ENCODE results near the gene UPK1A. TPM values are rescaled to one million over a fixed set of nuclear protein-coding genes. Genes with fewer than 3 reads are reported as not detected.

Gene UPK1A
- total and polyA plus RNA-seq, 2 donors (not counting 3 experiments of a cell fraction or from before 2014, with no cell fraction given): not detected

DNA sequence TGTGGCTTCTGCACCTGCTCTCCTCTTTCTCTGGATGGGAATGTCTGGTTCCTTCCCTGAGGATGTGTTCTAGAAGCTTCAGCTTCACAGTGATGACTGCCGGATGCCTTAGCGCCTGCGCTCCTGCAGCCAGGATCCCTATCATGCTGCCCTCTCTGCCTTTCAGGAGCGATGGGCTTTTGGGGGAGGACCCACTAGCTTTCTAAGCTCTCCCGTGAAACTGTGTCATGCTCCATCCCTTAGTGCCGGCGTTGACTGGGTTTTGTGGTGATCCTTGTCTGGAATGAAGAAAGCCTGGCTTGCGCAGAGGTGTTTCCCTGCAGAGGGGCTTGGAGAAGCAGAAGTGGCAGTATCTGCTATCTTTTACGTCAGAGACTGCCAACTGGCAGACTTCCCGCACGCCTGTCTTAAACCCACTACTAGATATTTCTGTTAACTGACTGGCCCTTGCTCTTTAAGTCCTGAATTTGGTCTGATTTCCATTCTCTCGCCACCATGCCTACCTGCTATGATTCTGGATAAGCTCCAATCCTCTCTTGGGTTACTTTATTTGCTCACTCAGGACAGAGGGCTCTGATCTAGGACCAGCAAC lies 47.7 kb downstream of the UPK1A start:
- no peak overlapping the region for H3K4me2 ChIP-seq (ENCODE audit: insufficient read depth, low read length)
- intact Hi-C loops (cut with micrococcal nuclease) (no loop called here), dilution Hi-C loops (cut with MboI; ENCODE audit: extremely low pct_ligation_motif_present, low sequenced_read_pairs) (no loop called here)
- H3K4me3 ChIP-seq (replicated peaks in 1 of 3; ENCODE audit: insufficient read depth in 1 of 3, low read depth in 1 of 3, low read length in 3 of 3): no peak overlapping the region
- no peak overlapping the region for H2AFZ ChIP-seq (ENCODE audit: low read depth, low read length)
- no peak for TF ChIP-seq JUN (IDR thresholded peaks at IDR 0.05; ENCODE audit: borderline replicate concordance, insufficient read depth, insufficient read length, low read depth)
- TF ChIP-seq FOS (IDR thresholded peaks at IDR 0.05; ENCODE audit: borderline replicate concordance, insufficient read depth, low read length): no peak
- TF ChIP-seq, protein P1, sequence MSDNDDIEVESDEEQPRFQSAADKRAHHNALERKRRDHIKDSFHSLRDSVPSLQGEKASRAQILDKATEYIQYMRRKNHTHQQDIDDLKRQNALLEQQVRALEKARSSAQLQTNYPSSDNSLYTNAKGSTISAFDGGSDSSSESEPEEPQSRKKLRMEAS (IDR thresholded peaks at IDR 0.05; ENCODE audit: insufficient read depth, insufficient read length): no peak
- no peaks in the 10 kb centered on the region for H3K9me1 ChIP-seq (replicated peaks; ENCODE audit: control insufficient read depth, extremely low read depth, insufficient read depth, low read length)
- H3K9ac ChIP-seq (replicated peaks; ENCODE audit: extremely low read depth, insufficient read depth, low read length): no peak overlapping the region
- H3K79me2 ChIP-seq (ENCODE audit: control insufficient read depth, insufficient read depth, low read length): peaks cover 9% of the 10 kb centered on the region
- FAIRE-seq (no peak), DNase-seq (ENCODE audit: low read depth, low spot score) (no peak)
- peaks cover 13% of the 10 kb centered on the region for H3K4me1 ChIP-seq (ENCODE audit: control insufficient read depth, extremely low read depth, insufficient read depth, low read length)
- H3K9me3 ChIP-seq (replicated peaks; ENCODE audit: control insufficient read depth, insufficient read depth, low read length): no peaks in the 10 kb centered on the region
- H3K27ac ChIP-seq (ENCODE audit: insufficient read depth, low read depth, low read length): no peak overlapping the region
- ChIA-PET POLR2A (no interaction called here), CTCF (interaction anchor here (1.6 to 2.2 kb wide), 2 partner anchors 16 to 19 kb away, joined by 4 to 11 read pairs; no protein-coding TSS in a partner anchor)
- H3K36me3 ChIP-seq (ENCODE audit: control insufficient read depth in 2 of 2, extremely low read depth in 1 of 2, insufficient read depth in 2 of 2, low read length in 2 of 2): no peaks in the 10 kb centered on the region
- no TSS peak for BruUV-seq (replicated peaks)
- H3K27me3 ChIP-seq (ENCODE audit: control insufficient read depth in 2 of 2, insufficient read depth in 2 of 2, low read length in 2 of 2): no peaks in the 10 kb centered on the region
- H4K20me1 ChIP-seq (replicated peaks; ENCODE audit: control insufficient read depth, extremely low read depth, insufficient read depth, low read length): no peaks in the 10 kb centered on the region

DNA sequence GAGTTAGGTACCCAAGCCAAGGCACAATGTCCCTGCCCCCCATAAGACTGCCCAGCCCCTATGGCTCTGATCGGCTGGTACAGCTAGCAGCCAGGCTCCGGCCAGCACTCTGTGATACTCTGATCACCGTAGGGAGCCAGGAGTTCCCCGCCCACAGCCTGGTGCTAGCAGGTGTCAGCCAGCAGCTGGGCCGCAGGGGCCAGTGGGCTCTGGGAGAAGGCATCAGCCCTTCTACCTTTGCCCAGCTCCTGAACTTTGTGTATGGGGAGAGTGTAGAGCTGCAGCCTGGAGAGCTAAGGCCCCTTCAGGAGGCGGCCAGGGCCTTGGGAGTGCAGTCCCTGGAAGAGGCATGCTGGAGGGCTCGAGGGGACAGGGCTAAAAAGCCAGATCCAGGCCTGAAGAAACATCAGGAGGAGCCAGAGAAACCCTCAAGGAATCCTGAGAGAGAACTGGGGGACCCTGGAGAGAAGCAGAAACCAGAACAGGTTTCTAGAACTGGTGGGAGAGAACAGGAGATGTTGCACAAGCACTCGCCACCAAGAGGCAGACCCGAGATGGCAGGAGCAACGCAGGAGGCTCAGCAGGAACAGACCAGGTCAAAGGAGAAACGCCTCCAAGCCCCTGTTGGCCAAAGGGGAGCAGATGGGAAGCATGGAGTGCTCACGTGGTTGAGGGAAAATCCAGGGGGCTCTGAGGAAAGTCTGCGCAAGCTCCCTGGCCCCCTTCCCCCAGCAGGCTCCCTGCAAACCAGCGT lies 48.5 kb downstream of the UPK1A start:
- no peak overlapping the region for H3K27ac ChIP-seq (ENCODE audit: insufficient read depth, low read depth, low read length)
- FAIRE-seq (no peak), DNase-seq (ENCODE audit: low read depth, low spot score) (no peak)
- ChIA-PET CTCF (interaction anchor here (2.2 kb wide), 1 partner anchor 20 kb away, joined by 11 read pairs; no protein-coding TSS in a partner anchor), POLR2A (no interaction called here)
- no peaks in the 10 kb centered on the region for H3K9me1 ChIP-seq (replicated peaks; ENCODE audit: control insufficient read depth, extremely low read depth, insufficient read depth, low read length)
- peaks cover 17% of the 10 kb centered on the region for H3K4me1 ChIP-seq (ENCODE audit: control insufficient read depth, extremely low read depth, insufficient read depth, low read length)
- H3K79me2 ChIP-seq (ENCODE audit: control insufficient read depth, insufficient read depth, low read length): peaks cover 17% of the 10 kb centered on the region
- no peak for TF ChIP-seq MYC (IDR thresholded peaks at IDR 0.05; ENCODE audit: low read depth, low read length)
- no peak for TF ChIP-seq EZH2 (IDR thresholded peaks at IDR 0.05; ENCODE audit: borderline replicate concordance, low read depth, low read length, severe bottlenecking)
- no peak for TF ChIP-seq POLR2AphosphoS5 (IDR thresholded peaks at IDR 0.05; ENCODE audit: insufficient read depth, low read depth, low read length)
- no peak for TF ChIP-seq CTCF (IDR thresholded peaks at IDR 0.05; ENCODE audit: extremely low read depth in 1 of 2, insufficient read depth in 1 of 2, low read depth in 1 of 2, low read length in 2 of 2)
- TF ChIP-seq JUN (IDR thresholded peaks at IDR 0.05; ENCODE audit: borderline replicate concordance, insufficient read depth, insufficient read length, low read depth): no peak
- TF ChIP-seq, protein P1 (IDR thresholded peaks at IDR 0.05; ENCODE audit: insufficient read depth, insufficient read length): no peak
- no peak for TF ChIP-seq POLR2A (IDR thresholded peaks at IDR 0.05; ENCODE audit: low read depth, low read length)
- TF ChIP-seq FOS (IDR thresholded peaks at IDR 0.05; ENCODE audit: borderline replicate concordance, insufficient read depth, low read length): no peak
- no peak for TF ChIP-seq GATA2 (IDR thresholded peaks at IDR 0.05; ENCODE audit: insufficient read depth, insufficient read length, low read depth, low read length)
- H3K9ac ChIP-seq (replicated peaks; ENCODE audit: extremely low read depth, insufficient read depth, low read length): no peak overlapping the region
- H3K4me3 ChIP-seq (replicated peaks in 1 of 3; ENCODE audit: insufficient read depth in 1 of 3, low read depth in 1 of 3, low read length in 3 of 3): no peak overlapping the region
- no TSS peak for BruUV-seq (replicated peaks)
- intact Hi-C loops (cut with micrococcal nuclease) (no loop called here), dilution Hi-C loops (cut with MboI; ENCODE audit: extremely low pct_ligation_motif_present, low sequenced_read_pairs) (no loop called here)
- no peak overlapping the region for H2AFZ ChIP-seq (ENCODE audit: low read depth, low read length)
- H3K9me3 ChIP-seq (replicated peaks; ENCODE audit: control insufficient read depth, insufficient read depth, low read length): no peaks in the 10 kb centered on the region
- H4K20me1 ChIP-seq (replicated peaks; ENCODE audit: control insufficient read depth, extremely low read depth, insufficient read depth, low read length): no peaks in the 10 kb centered on the region
- no peaks in the 10 kb centered on the region for H3K27me3 ChIP-seq (ENCODE audit: control insufficient read depth in 2 of 2, insufficient read depth in 2 of 2, low read length in 2 of 2)
- no peak overlapping the region for H3K4me2 ChIP-seq (ENCODE audit: insufficient read depth, low read length)
- peaks cover 0 to 2% of the 10 kb centered on the region in 2 experiments for H3K36me3 ChIP-seq (ENCODE audit: control insufficient read depth in 2 of 2, extremely low read depth in 1 of 2, insufficient read depth in 2 of 2, low read length in 2 of 2)
